ENCODE results near the gene IL15RA. TPM values are rescaled to one million over a fixed set of nuclear protein-coding genes. Genes with fewer than 3 reads are reported as not detected.

Gene IL15RA
- total and polyA plus RNA-seq, 2 of the 8 experiments (the other 6 are each of a cell fraction or from before 2014, with no cell fraction given) = 1.3 to 1.4 TPM

DNA sequence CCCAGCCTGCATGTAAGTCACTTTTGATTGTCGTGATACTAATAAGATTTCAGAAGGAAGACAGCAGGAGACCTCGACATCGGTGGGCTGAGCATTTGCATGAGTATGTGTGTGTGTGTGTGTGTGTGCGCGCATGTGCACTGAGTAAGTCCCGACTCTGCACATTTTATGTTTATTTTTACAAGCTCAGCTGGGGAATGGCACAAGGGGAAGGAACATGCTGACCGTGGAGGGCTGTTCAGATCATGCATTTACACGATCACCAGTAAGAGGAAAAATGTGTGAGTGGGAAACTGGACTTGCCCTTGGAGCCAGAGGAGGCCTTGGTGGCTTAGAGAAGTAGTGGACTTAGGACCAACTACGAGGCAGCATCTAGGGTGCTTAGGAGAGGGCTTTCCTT is 43.5 kb upstream of the IL15RA start:
- Histone ChIP-seq H3K4ac (replicated peaks; ENCODE audit: insufficient read length, low read depth, low read length) (no peak overlapping the region), H4K8ac (ENCODE audit: extremely low read depth, insufficient read depth, low read length) (no peak overlapping the region), H3K4me2 (ENCODE audit: insufficient read depth in 1 of 2, low read depth in 2 of 2, low read length in 2 of 2) (no peak overlapping the region), H3K4me3 (ENCODE audit: extremely low read depth in 1 of 4, insufficient read depth in 2 of 4, low read depth in 3 of 4, low read length in 4 of 4) (no peak overlapping the region), H3K9ac (replicated peaks in 1 of 4; ENCODE audit: extremely low read depth in 1 of 4, low read depth in 3 of 4, low read length in 3 of 4) (no peak overlapping the region), H2BK20ac (ENCODE audit: low read length) (no peak overlapping the region), H4K91ac (replicated peaks; ENCODE audit: insufficient read length, low read length) (no peak overlapping the region), H2BK5ac (ENCODE audit: low read depth, low read length) (no peak overlapping the region), H2BK15ac (ENCODE audit: low read length) (no peak overlapping the region), H2AK5ac (ENCODE audit: low read depth, low read length) (no peak overlapping the region), H3K9me3 (ENCODE audit: insufficient read depth in 2 of 2, low read depth in 1 of 2, low read length in 1 of 2) (no peaks in the 10 kb centered on the region), H3K56ac (replicated peaks; ENCODE audit: insufficient read length, low read depth, low read length) (no peak overlapping the region), H3K18ac (ENCODE audit: extremely low read depth, low read length) (no peak overlapping the region), H4K5ac (ENCODE audit: insufficient read length, low read depth, low read length) (no peak overlapping the region), H3K23me2 (ENCODE audit: low read depth, low read length) (peaks cover 8% of the 10 kb centered on the region; the same call in 1 of the 2 replicates), H2BK120ac (replicated peaks; ENCODE audit: low read depth, low read length) (no peak overlapping the region), H3K27ac (ENCODE audit: low read depth, low read length) (no peak overlapping the region), H3K36me3 (ENCODE audit: control insufficient read depth in 2 of 4, insufficient read depth in 4 of 4, low read length in 3 of 4) (no peaks in the 10 kb centered on the region), H2AFZ (ENCODE audit: low read length) (no peak overlapping the region), H3K23ac (ENCODE audit: insufficient read length) (no peak overlapping the region), H3K27me3 (replicated peaks in 1 of 4; ENCODE audit: control insufficient read depth in 3 of 4, extremely low read depth in 1 of 4, insufficient read depth in 3 of 4, low read length in 3 of 4) (no peaks in the 10 kb centered on the region), H3K4me1 (replicated peaks in 1 of 4; ENCODE audit: control insufficient read depth in 3 of 4, insufficient read depth in 4 of 4, low read length in 3 of 4) (no peaks in the 10 kb centered on the region), H3K79me1 (ENCODE audit: low read depth, low read length) (no peaks in the 10 kb centered on the region), H2BK12ac (ENCODE audit: low read depth, low read length) (no peak overlapping the region), H4K20me1 (replicated peaks in 1 of 2; ENCODE audit: control insufficient read depth in 1 of 2, insufficient read depth in 2 of 2, low read length in 2 of 2) (no peaks in the 10 kb centered on the region), H3K79me2 (ENCODE audit: control insufficient read depth in 1 of 2, insufficient read depth in 2 of 2, low read length in 2 of 2) (no peaks in the 10 kb centered on the region), H3K14ac (ENCODE audit: insufficient read length) (no peak overlapping the region)
- WGBS, 2 experiments (ENCODE audit: extremely low coverage in 1 of 2, insufficient coverage in 1 of 2, insufficient read length in 1 of 2, insufficient replicate concordance in 2 of 2, low coverage in 1 of 2, low lambda C conversion rate in 2 of 2, missing lambda C conversion rate in 1 of 2) = 92% methylated on average over 9 of the region's 9 CpGs; no CpG with 5 or more reads in 1 of the 2 experiments
- no peak for FAIRE-seq
- POLR2A ChIA-PET (ENCODE audit: partially characterized antibody) = interaction anchor here (0.7 kb wide), 1 partner anchor 65 kb away, joined by 3 read pairs; no protein-coding TSS in a partner anchor
- TF ChIP-seq ASH2L (IDR thresholded peaks at IDR 0.05; ENCODE audit: low read length) (no peak), PHF8 (conservative IDR thresholded peaks at IDR 0.05; ENCODE audit: low read depth, low read length) (no peak), GTF2F1 (IDR thresholded peaks at IDR 0.05; ENCODE audit: borderline replicate concordance, low read depth, low read length) (no peak), KDM1A (IDR thresholded peaks at IDR 0.05; ENCODE audit: borderline replicate concordance, low read length) (no peak)
- TF ChIP-seq, protein P1, sequence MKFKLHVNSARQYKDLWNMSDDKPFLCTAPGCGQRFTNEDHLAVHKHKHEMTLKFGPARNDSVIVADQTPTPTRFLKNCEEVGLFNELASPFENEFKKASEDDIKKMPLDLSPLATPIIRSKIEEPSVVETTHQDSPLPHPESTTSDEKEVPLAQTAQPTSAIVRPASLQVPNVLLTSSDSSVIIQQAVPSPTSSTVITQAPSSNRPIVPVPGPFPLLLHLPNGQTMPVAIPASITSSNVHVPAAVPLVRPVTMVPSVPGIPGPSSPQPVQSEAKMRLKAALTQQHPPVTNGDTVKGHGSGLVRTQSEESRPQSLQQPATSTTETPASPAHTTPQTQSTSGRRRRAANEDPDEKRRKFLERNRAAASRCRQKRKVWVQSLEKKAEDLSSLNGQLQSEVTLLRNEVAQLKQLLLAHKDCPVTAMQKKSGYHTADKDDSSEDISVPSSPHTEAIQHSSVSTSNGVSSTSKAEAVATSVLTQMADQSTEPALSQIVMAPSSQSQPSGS (IDR thresholded peaks at IDR 0.05; ENCODE audit: low read length) = no peak
- CTCF ChIA-PET (ENCODE audit: partially characterized antibody) = interaction anchor here (0.6 kb wide), 1 partner anchor 114 kb away, joined by 7 read pairs; no protein-coding TSS in a partner anchor
- no peak for DNase-seq (ENCODE audit: low read depth in 1 of 2, low spot score in 2 of 2)
